Panc1 (cell line): Measurements from ENCODE around the gene FNDC10. TPM values are rescaled to one million over a fixed set of nuclear protein-coding genes. Genes with fewer than 3 reads are reported as not detected.

ENCODE experiments used
- ATAC-seq: fragments of 200-7000 bp; cut with Tn5 transposase; 2 replicates; pipeline ENCODE4 v1.9.1; 2020; ENCODE audit warnings: mild to moderate bottlenecking, moderate library complexity
- BruUV-seq: library from RNA; stranded (reverse); fragments of 400-500 nt; replicated peaks from 2 replicates; lab custom pipeline; 2021; lab: Mats Ljungman, UMichigan
- CTCF ChIA-PET: fragments of 300-600 bp; sonication (Branson Sonifier 250); formaldehyde crosslinking; loops from one replicate; lab custom pipeline; 2022; ENCODE audit warnings: antibody characterized with exemption; lab: Charles Lee
- POLR2A ChIA-PET: fragments of 300-600 bp; sonication (Branson Sonifier 250); formaldehyde crosslinking; loops from one replicate; lab custom pipeline; 2022; ENCODE audit warnings: antibody characterized with exemption; lab: Charles Lee
- DNase-seq: peaks from one replicate; pipeline ENCODE4 v3.0.0-alpha.2; 2010; ENCODE audit warnings: low read depth, low spot score
- H3K27ac ChIP-seq: 2 replicates; pipeline ENCODE4 v1.5.1; 2011; ENCODE audit warnings: mild to moderate bottlenecking, low read length, inconsistent platforms
- H3K27me3 ChIP-seq: fragments of 200-500 bp; sonication (Bioruptor generic); 2 replicates; pipeline ENCODE4 v1.6.0; 2014; ENCODE audit warnings: low read length, inconsistent platforms; ENCODE audit not compliant: control insufficient read depth, insufficient read depth
- H3K36me3 ChIP-seq: fragments of 200-500 bp; sonication (Bioruptor generic); 2 replicates; pipeline ENCODE4 v1.5.1; 2014; ENCODE audit warnings: inconsistent platforms, mild to moderate bottlenecking, low read length, moderate library complexity; ENCODE audit not compliant: control insufficient read depth, insufficient read depth
- H3K4me1 ChIP-seq: 2 replicates; pipeline ENCODE4 v1.5.1; 2011; ENCODE audit warnings: inconsistent platforms, mild to moderate bottlenecking, low read length, moderate library complexity; ENCODE audit not compliant: control insufficient read depth, insufficient read depth
- H3K4me3 ChIP-seq, 2 experiments: 2 replicates each; pipeline ENCODE4 v1.5.1; 2011 to 2012; ENCODE audit warnings: low read depth in 2 of 2, low read length in 2 of 2, mild to moderate bottlenecking in 2 of 2, inconsistent platforms in 1 of 2, moderate library complexity in 1 of 2
- H3K9me3 ChIP-seq: fragments of 200-500 bp; sonication (Bioruptor generic); 2 replicates; pipeline ENCODE4 v1.5.1; 2014; ENCODE audit warnings: low read depth, mild to moderate bottlenecking, inconsistent platforms, low read length, moderate library complexity; ENCODE audit not compliant: control insufficient read depth, insufficient read depth
- POLR2AphosphoS5 ChIP-seq: IDR thresholded peaks from 2 replicates; pipeline ENCODE4 v1.6.1; 2012; ENCODE audit warnings: mild to moderate bottlenecking, low read depth, low read length, moderate library complexity
- REST ChIP-seq, 2 experiments: IDR thresholded peaks; 2 replicates each; pipeline ENCODE4 v1.6.1; 2011 to 2012; ENCODE audit warnings: low read depth in 2 of 2, control low read depth in 1 of 2, low read length in 1 of 2, mild to moderate bottlenecking in 1 of 2, moderate library complexity in 1 of 2; ENCODE audit not compliant: insufficient read depth in 1 of 2
- SIN3A ChIP-seq: IDR thresholded peaks from 2 replicates; pipeline ENCODE4 v1.6.1; 2012; ENCODE audit warnings: low read depth, mild to moderate bottlenecking, low read length, moderate library complexity, borderline replicate concordance; ENCODE audit not compliant: insufficient read depth
- TCF7L2 ChIP-seq: IDR thresholded peaks from 2 replicates; pipeline ENCODE4 v1.6.1; 2011; ENCODE audit warnings: mild to moderate bottlenecking, low read depth, low read length, inconsistent platforms
- in situ Hi-C: cut with HindIII; loops from 2 replicates; pipeline ENCODE4 v1.10.0; 2016; ENCODE audit warnings: low sequenced_read_pairs, low pct_unique_long_range_greater_than_20kb
- intact Hi-C: fragments of 100-400 bp; cut with micrococcal nuclease; formaldehyde crosslinking; loops from one replicate; pipeline ENCODE4 v1.10.0; 2022; ENCODE audit not compliant: unreplicated experiment
- total RNA-seq: library from RNA; stranded (reverse); gene quantifications from one replicate; pipeline ENCODE4 v1.2.1, GENCODE V29; 2021; ENCODE audit not compliant: unreplicated experiment
- TF ChIP-seq, protein P1 (sequence below): fragments of 450-650 bp; IDR thresholded peaks from 2 replicates; pipeline ENCODE4 v1.5.1; 2017; ENCODE audit warnings: mild to moderate bottlenecking

The FNDC10 gene
- total RNA-seq, 1 experiment from 2014 or later, result 16.2 TPM

DNA sequence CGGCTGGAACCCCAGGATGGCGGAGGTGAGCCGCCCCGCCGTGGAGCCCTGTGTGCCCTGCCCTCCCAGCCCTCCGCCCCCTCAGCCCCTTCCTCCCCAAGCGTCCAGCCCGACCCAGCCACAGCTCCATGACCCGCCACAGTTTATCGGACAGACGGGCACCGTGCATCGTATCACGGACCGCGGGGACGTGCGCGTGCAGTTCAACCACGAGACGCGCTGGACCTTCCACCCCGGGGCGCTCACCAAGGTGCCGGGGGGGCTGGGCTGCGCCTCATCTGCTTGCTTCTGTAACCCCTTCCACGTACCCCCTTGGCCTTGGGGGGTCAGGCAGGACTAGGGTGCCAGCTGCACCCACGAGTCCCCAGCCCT is 25.5 kb upstream of the FNDC10 start:
- H3K4me1 ChIP-seq, result no peaks in the 10 kb centered on the region
- no peak for ATAC-seq
- POLR2A ChIA-PET, result no interaction called here
- H3K27ac ChIP-seq, result no peak overlapping the region
- H3K27me3 ChIP-seq, result no peaks in the 10 kb centered on the region
- H3K36me3 ChIP-seq, result no peaks in the 10 kb centered on the region
- BruUV-seq, result no TSS peak
- CTCF ChIA-PET, result no interaction called here
- intact Hi-C loops, result no loop called here
- no peaks in the 10 kb centered on the region for H3K9me3 ChIP-seq
- no peak for DNase-seq
- no peak overlapping the region for H3K4me3 ChIP-seq
- TF ChIP-seq REST (IDR thresholded peaks at IDR 0.05; ENCODE audit: insufficient read depth in 1 of 2, low read depth in 2 of 2, low read length in 1 of 2) (no peak), TCF7L2 (no peak), SIN3A (no peak), POLR2AphosphoS5 (no peak)
- TF ChIP-seq, protein P1, sequence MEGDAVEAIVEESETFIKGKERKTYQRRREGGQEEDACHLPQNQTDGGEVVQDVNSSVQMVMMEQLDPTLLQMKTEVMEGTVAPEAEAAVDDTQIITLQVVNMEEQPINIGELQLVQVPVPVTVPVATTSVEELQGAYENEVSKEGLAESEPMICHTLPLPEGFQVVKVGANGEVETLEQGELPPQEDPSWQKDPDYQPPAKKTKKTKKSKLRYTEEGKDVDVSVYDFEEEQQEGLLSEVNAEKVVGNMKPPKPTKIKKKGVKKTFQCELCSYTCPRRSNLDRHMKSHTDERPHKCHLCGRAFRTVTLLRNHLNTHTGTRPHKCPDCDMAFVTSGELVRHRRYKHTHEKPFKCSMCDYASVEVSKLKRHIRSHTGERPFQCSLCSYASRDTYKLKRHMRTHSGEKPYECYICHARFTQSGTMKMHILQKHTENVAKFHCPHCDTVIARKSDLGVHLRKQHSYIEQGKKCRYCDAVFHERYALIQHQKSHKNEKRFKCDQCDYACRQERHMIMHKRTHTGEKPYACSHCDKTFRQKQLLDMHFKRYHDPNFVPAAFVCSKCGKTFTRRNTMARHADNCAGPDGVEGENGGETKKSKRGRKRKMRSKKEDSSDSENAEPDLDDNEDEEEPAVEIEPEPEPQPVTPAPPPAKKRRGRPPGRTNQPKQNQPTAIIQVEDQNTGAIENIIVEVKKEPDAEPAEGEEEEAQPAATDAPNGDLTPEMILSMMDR, result no peak
- in situ Hi-C loops, result no loop called here

DNA sequence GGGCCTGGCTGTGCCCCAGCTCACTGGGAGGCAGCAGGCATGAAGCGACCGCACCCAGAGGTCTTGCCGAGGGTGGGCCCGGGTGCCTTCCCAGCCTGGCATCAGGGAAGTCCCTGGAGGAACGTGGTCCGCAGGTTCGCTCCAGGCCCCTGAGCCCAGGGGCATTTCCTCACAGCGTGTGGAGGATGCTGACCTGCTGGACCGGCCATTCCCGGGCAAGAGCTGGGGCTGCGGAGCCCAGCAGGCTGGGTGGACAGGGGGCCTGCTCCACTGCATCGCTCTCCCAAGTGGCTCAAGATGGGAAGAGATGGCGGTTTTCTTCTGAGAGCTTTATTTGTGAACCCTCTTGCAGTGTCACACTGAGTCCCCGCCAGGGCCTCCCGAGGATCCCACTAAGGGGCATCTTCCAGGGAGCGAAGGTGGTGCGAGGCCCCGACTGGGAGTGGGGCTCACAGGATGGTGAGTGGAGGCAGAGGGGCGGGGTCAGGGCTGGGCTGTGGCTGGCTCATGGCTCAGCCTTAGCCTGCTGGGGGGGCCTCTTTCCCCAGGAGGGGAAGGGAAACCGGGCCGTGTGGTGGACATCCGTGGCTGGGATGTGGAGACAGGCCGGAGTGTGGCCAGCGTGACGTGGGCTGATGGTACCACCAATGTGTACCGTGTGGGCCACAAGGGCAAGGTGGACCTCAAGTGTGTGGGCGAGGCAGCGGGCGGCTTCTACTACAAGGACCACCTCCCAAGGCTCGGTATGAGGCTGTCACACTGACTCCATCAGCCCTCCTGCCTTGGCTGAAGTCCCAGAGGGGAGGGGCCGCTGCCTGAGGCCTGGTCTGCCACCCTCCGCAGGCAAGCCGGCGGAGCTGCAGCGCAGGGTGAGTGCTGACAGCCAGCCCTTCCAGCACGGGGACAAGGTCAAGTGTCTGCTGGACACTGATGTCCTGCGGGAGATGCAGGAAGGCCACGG is 24.8 kb upstream of the FNDC10 start:
- no peaks in the 10 kb centered on the region for H3K27me3 ChIP-seq
- H3K36me3 ChIP-seq, result no peaks in the 10 kb centered on the region
- DNase-seq, result no peak
- H3K9me3 ChIP-seq, result no peaks in the 10 kb centered on the region
- ATAC-seq, result no peak
- POLR2A ChIA-PET, result no interaction called here
- H3K4me1 ChIP-seq, result no peaks in the 10 kb centered on the region
- no TSS peak for BruUV-seq
- CTCF ChIA-PET, result no interaction called here
- in situ Hi-C loops, result no loop called here
- H3K4me3 ChIP-seq, result no peak overlapping the region
- H3K27ac ChIP-seq, result no peak overlapping the region
- TF ChIP-seq TCF7L2, result no peak
- no peak for TF ChIP-seq REST (IDR thresholded peaks at IDR 0.05; ENCODE audit: insufficient read depth in 1 of 2, low read depth in 2 of 2, low read length in 1 of 2)
- TF ChIP-seq SIN3A, result no peak
- no peak for TF ChIP-seq POLR2AphosphoS5
- TF ChIP-seq, protein P1, result no peak
- intact Hi-C loops, result no loop called here
